HG03442 (cell line): Measurements from ENCODE around the gene MAEA.

ENCODE experiments used
- ATAC-seq: cut with Tn5 transposase; IDR thresholded peaks from one replicate; pipeline ENCODE4 v1.9.1; 2021; ENCODE audit warnings: mild to moderate bottlenecking, moderate library complexity; ENCODE audit not compliant: unreplicated experiment

The MAEA gene

GRCh38 chr4:1249731-1250526 lies 39.8 kb upstream of the MAEA start:
- peak; percentile 2 for ATAC-seq

GRCh38 chr4:1250527-1250812 lies 39.2 kb upstream of the MAEA start:
- ATAC-seq: no peak

DNA sequence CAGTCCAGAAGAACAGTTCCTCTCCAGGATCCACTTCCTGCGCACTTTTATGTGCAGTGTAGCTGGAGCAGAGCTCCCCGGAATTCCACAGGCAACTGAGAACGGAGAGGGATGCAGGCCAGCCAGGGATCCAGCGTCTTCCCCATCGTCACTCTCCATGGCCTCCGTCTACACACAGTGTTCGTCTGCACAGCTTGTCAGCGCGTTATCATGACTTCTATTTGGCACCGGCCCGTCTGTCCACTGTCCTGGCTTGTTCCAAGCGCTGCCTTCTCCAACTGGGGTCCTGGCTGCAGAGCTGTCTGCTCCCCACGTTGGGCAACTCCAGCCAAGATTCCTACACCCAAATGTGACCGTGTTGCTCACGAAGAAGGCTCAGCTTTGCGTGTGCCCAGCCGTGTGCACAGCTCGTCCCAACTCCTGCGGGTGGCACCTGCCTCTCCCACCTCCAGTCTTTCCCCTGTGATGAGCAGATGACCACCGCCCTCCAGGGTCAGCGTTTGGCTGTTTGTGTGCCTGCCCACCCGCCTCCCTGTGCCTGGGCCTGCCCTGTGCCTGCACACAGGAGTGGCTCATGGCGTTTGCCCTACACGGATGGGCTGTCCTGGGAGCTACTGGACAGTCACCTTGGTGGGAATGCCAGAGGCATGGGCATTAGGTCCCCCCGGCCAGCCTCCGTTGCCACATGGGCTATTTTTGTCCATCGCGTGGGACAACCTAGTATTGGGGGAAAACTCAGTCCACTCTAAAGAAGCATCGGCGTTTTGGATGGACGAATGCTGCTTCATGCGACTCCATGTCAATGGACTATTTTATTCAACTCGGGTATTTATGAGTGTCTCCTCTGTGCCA lies 38.5 kb upstream of the MAEA start:
- ATAC-seq: no peak

GRCh38 chr4:1251773-1252066 lies 38.0 kb upstream of the MAEA start:
- no peak for ATAC-seq

DNA sequence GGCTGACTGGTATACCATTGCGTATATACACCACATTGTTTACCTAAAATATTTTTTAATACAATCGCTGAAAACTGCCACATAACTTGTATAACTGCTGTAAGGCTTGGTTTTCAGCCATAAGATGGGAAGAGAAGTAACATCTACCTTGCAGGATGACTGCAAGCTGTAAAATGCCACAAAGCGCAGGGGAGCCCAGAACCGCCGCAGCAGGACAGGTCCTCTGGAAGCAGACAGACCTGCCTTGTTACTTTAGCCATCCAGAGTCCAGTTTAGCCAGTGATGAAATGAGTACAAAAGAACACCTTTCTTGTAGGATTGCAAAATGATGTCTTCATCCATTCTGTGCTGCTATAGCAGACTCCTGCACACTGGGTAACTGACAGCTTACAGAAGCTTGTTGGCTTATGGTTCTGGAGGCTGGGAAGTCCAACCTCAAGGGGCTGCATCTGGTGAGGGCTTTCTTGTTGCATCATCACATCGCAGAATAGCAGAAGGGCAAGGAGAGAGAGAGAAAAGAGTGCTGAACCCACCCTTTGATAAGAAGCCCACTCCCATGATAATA lies 36.7 kb upstream of the MAEA start:
- no peak for ATAC-seq

- ATAC-seq: no peak
Measured at GRCh38 chr4:1253831-1254230, 35.9 kb upstream of the MAEA start.

DNA sequence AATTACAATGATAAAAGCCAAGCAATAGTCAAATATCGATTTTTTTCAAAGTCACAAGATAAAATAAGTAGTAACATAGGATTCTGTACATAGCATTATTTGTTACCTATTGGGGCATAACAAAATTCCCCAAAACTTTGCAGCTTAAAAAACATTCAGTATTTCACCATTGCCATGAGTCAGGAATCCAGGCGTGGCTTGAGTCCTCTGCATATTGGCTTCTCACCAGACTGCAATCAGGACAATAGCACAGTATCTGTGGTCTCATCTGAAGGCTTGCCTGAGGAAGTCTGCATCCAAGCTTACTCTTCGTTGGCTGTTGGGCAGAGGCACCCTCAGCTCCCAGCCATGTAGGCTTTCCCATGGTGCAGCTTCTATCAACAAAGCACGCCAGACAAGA lies 34.5 kb upstream of the MAEA start:
- no peak for ATAC-seq

- ATAC-seq: no peak
Measured at GRCh38 chr4:1255699-1256098, 34.0 kb upstream of the MAEA start.

GRCh38 chr4:1258457-1258856 lies 31.2 kb upstream of the MAEA start:
- no peak for ATAC-seq

- ATAC-seq: no peak
Measured at GRCh38 chr4:1259966-1260365, 29.7 kb upstream of the MAEA start.

GRCh38 chr4:1260418-1261106 lies 29.1 kb upstream of the MAEA start:
- no peak for ATAC-seq

DNA sequence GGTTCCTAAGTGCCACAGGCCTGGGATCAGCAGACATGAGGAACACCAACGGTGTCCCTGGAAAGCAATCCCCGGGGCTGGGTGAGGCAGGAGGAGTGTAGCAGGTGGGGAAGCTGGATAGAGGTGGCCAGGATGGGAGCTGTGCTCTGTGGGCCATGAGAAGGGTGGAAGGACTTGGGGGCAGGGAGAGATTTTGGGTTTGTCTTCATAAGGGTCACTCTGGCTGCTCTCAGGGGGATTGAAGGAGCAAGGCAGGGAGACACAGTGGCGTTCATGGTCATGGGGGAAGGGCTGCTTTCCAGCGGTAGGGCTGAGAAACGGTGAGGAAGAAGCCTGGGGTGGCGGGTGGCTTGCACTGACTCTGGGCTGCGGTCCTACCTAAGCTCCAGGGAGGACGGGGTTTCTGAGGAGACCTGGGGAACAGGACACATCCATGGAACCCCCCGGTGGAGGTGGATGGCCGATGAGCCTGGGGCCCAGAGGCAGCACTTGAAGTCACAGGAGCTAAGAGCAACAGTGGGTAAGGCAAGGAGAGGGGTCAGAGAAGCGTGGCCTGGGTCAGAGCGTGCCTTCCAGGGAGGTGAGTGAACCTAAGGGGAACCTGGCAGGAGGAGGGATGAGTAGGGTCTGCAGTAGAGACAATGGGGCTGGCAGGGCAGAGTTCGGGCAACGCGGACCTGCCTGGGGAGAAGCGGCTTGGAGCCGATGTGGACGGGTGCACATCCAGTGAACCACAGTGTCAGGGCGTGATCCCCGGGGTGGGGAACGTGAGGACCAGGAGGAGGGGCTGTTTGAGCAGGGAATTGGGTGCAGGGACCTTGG lies 28.4 kb upstream of the MAEA start:
- no peak for ATAC-seq

GRCh38 chr4:1264942-1265341 lies 24.7 kb upstream of the MAEA start:
- ATAC-seq: no peak

DNA sequence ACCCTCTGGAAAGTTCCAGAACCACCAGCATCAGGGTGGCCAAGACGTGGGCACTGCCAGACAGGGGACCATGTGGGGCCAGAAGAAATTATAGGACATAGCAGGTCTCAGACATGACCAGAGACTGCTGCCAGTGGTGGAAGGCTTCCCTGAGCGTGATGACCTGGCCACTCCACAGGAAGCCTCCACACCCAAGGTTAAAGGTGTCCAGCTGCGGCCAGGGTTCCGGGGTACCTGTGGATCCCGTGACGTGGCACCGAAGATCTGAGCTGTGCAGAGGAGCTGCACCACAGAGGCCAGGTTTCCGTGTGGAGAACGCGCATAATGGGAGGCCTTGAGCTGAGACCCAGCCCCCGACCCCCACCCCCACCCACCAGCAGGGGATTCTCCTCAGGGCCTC lies 24.3 kb upstream of the MAEA start:
- no peak for ATAC-seq

DNA sequence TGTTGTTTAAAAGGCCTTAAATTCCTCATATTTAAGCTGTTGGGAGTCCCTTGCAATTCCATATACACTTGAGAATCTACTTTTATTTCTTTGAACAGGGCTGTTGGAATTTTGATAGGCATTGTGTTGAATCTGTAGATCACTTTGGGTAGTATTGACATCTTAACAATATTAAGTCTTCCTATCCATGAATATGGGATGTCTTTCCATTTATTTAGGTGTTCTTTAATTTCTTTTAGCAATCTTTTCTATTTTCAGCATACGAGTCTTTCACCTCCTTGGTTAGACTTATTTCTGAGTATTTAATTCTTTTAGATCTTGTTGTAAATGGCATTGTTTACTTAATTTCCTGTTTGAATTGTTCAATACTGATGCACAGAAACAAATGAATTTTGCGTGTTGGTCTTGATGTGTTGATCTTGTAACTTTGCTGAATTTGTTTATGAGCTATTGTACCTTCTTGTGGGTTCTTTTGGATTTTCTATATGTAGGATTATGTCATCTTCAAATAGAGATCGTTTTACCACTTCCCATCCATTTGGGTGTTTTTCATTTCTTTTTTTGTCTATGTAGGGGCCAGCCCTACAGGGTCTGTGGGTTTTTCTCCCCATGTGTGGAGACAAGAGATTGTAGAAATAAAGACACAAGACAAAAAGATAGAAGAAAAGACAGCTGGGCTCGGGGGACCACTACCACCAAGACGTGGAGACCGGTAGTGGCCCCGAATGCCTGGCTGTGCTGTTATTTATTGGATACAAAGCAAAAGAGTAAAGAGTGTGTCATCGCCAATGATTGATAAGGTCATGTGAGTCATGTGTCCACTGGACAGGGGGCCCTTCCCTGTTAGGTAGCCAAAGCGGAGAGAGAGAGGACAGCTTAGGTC lies 22.6 kb upstream of the MAEA start:
- ATAC-seq: no peak

DNA sequence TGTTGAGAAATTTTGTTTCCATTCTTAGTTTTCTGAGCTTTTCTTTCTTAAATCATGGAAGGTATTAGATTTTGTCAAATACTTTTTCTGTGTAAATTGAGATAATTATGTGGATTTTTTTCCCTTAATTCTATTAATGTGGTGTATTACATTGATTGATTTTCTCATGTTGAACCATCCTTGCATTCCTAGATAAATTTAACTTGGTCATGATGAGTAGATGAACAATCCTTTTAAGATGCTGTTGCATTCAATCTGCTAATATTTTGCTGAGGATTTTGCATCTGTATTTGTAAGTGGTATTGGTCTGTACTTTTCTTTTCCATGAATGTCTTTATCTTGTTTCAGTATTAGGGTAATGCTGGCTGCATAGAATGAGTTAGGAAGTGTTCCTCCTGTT lies 20.5 kb upstream of the MAEA start:
- ATAC-seq: no peak

DNA sequence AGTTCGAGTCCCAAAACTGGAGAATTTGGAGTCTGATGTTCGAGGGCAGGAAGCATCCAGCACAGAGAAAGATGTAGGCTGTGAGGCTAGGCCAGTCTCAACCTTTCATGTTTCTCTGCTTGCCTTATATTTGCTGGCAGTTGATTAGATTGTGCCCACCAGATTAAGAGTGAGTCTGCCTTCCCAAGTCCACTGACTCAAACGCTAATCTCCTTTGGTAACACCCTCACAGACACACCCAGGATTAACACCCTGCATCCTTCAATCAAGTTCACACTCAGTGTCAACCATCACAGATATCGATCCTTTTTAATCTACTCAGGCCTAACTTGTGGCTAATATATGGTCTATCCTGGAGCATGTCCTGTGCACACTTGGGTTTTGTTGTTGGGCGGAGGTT lies 18.0 kb upstream of the MAEA start:
- no peak for ATAC-seq

DNA sequence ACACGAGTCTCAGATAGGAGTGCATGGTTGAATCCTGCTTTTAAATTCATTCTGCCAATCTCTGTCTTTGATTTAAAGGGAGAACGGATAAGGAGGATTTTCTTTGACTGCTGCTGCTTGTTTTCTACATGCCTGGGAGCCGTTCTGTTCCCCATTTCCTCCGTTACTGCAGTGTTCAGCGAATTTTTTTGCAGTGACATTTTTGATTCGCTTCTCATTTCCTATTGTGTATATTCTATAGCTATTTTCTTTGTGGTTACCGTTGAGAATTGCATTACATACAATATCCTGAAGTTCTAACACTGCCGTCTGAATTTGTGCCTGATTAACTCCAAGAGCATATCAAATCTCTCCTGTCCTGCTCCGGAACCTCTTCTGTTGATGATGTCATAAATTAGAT lies 14.8 kb upstream of the MAEA start:
- no peak for ATAC-seq

GRCh38 chr4:1276984-1277383 lies 12.7 kb upstream of the MAEA start:
- ATAC-seq: no peak
